ENCODE results near the gene MISP.

- no peak for TF ChIP-seq SUZ12 (IDR thresholded peaks at IDR 0.05; ENCODE audit: extremely low read depth, insufficient read depth, insufficient read length)
- no peak for TF ChIP-seq ZNF274 (IDR thresholded peaks at IDR 0.05; ENCODE audit: low read depth, low read length)
Measured at GRCh38 chr19:804419-805165, 53.7 kb downstream of the MISP start.
